GM23338 (cell line): Measurements from ENCODE around the gene ZFY.

Experiments used
- CTCF ChIP-seq, 2 experiments: fragments of 200-600 bp in 1 of 2; sonication (generic) in 1 of 2; conservative IDR thresholded peaks; 2 replicates each; pipeline versions ENCODE4 v1.5.1 to v1.6.1; 2016 to 2017; ENCODE audit warnings: antibody characterized with exemption in 2 of 2, low read depth in 2 of 2, mild to moderate bottlenecking in 2 of 2, moderate library complexity in 1 of 2
- EZH2 ChIP-seq: fragments of 200-600 bp; sonication (generic); IDR thresholded peaks from one replicate; pipeline ENCODE4 v1.8.0; 2017; ENCODE audit warnings: antibody characterized with exemption, mild to moderate bottlenecking, low read depth; ENCODE audit not compliant: unreplicated experiment
- EZH2phosphoT487 ChIP-seq: fragments of 200-600 bp; sonication (generic); IDR thresholded peaks from one replicate; pipeline ENCODE4 v1.8.1; 2018; ENCODE audit warnings: antibody characterized with exemption; ENCODE audit not compliant: unreplicated experiment
- NANOG ChIP-seq: IDR thresholded peaks from 2 replicates; pipeline ENCODE4 v1.6.1; 2016; ENCODE audit warnings: antibody characterized with exemption, borderline replicate concordance
- POLR2AphosphoS5 ChIP-seq: IDR thresholded peaks from 2 replicates; pipeline ENCODE4 v1.6.1; 2016; ENCODE audit warnings: antibody characterized with exemption, low read depth
- REST ChIP-seq: IDR thresholded peaks from one replicate; pipeline ENCODE4 v1.6.1; 2018; ENCODE audit warnings: antibody characterized with exemption; ENCODE audit not compliant: unreplicated experiment

- no peak for TF ChIP-seq CTCF (conservative IDR thresholded peaks at IDR 0.05; ENCODE audit: low read depth in 2 of 2)
- no peak for TF ChIP-seq EZH2phosphoT487
- TF ChIP-seq REST, result no peak
- TF ChIP-seq NANOG, result no peak
- TF ChIP-seq EZH2, result no peak
- no peak for TF ChIP-seq POLR2AphosphoS5
Observed at GRCh38 chrY:2984491-2984890, 49.3 kb downstream of the ZFY start.
